NB4 (cell line): ENCODE measurements around the gene PRELID3B.
A peak's percentile ranks its signal among the peaks of the same experiment; 100 is the strongest.
"Not testable (repeated sequence)": the region's sequence is repeated elsewhere in the genome, so short reads cannot be mapped to it uniquely, and the experiment has no call there.

Experiments used
- DNase-seq: peaks from one replicate; pipeline ENCODE4 v3.0.0; 2010; ENCODE audit warnings: low read depth
- H3K4me3 ChIP-seq: one replicate; pipeline ENCODE4 v1.5.1; 2011; ENCODE audit warnings: mild to moderate bottlenecking, low read depth, low read length, moderate library complexity
- CTCF ChIP-seq: IDR thresholded peaks from one replicate; pipeline ENCODE4 v1.5.1; 2012; ENCODE audit warnings: low read depth, low read length
- MAX ChIP-seq: IDR thresholded peaks from 2 replicates; pipeline ENCODE4 v1.6.1; 2011; ENCODE audit warnings: low read depth, low read length
- MYC ChIP-seq: IDR thresholded peaks from 2 replicates; pipeline ENCODE4 v1.6.1; 2011; ENCODE audit warnings: low read depth, low read length
- POLR2A ChIP-seq: IDR thresholded peaks from 2 replicates; pipeline ENCODE4 v1.6.1; 2011; ENCODE audit warnings: mild to moderate bottlenecking; ENCODE audit not compliant: insufficient read length; ENCODE audit errors: extremely low read depth

The PRELID3B gene

GRCh38 chr20:59047938-59048680 is 5.5 kb upstream of the PRELID3B start:
- no peak for TF ChIP-seq MAX
- no peak for TF ChIP-seq POLR2A
- no peak overlapping the region for H3K4me3 ChIP-seq
- no peak for DNase-seq

GRCh38 chr20:59046862-59047261 is 4.3 kb upstream of the PRELID3B start:
- TF ChIP-seq MAX (no peak), CTCF (no peak), POLR2A (no peak), MYC (no peak)
- no peak for DNase-seq
- no peak overlapping the region for H3K4me3 ChIP-seq

GRCh38 chr20:59044796-59045195 is 2.2 kb upstream of the PRELID3B start:
- DNase-seq = no peak
- no peak overlapping the region for H3K4me3 ChIP-seq
- TF ChIP-seq MYC (no peak), MAX (no peak), CTCF (no peak), POLR2A (no peak)

- TF ChIP-seq MYC (no peak), CTCF (no peak), POLR2A (no peak), MAX (no peak)
- no peak for DNase-seq
- H3K4me3 ChIP-seq = no peak overlapping the region
These were observed 1.7 kb upstream of the PRELID3B start for GRCh38 chr20:59044295-59044694.

DNA sequence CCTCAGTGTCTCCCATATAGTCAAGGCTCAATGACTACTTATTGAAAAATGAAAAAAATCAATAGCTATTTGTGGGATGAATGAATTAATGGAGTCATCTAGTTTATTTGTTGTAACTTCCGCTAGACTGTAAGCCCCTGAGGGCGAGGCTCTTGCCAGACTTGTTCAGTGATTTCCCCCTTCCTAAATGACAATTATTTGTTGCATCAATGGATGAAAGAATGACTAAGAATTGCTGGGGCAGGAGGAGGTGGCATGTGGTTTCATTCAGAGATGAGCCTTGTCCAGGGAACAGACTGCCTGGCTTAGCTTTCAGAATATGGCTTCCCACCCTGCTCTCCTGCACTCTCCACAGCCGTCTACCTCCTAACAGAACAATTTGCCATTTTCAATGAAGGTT is 1.1 kb upstream of the PRELID3B start:
- peak; percentile 25 for DNase-seq
- no peak for TF ChIP-seq MYC
- TF ChIP-seq MAX = no peak
- TF ChIP-seq POLR2A = no peak
- no peak for TF ChIP-seq CTCF
- H3K4me3 ChIP-seq = no peak overlapping the region

DNA sequence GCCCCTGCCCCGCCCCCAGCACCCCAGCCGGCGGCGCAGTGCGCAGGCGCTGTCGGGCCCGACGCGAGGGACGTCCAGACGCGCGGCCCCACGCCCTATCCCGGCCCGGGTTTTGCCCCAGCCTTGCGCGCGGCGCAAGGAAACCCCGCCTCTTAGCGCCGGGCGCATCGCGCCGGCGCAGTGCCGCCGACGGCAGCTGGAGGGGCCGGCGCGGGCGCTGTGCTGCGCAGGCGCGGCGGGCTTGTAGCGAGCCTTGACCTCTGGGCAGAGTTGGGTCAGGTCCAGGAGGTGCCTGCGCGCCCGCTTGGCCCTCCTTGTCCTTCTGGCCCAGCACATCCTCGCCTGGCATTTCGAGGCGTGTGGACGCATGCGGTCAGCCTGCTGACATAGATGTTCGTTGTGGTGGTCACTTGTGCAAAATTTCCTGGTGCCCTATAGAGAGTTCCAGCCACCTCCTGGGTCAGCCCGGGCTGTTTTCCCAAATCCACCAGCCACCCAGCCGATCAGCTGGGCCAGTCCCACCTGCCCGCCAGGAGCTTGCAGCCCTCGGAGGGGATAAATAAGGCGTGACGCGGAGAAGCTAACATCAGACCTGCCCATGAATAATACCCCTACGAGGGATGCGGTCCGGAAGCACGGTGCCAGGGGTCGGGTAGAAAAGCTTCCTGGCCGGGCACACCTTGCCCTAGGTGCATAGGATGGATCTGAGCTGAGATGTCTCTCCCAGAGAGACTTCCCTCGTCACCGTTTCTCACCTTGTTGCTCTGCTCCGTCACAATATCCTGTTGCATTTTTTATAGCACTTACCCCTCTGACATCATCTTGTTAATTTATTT is 428 bp upstream of the PRELID3B start:
- peak; percentile 92 for DNase-seq
- peak overlapping the region; percentile 95 for H3K4me3 ChIP-seq
- TF ChIP-seq CTCF (no peak), MAX (no peak), POLR2A (peak; percentile 8), MYC (no peak)

- not testable (repeated sequence) for DNase-seq
- H3K4me3 ChIP-seq = peak overlapping the region; percentile 95
These were observed 1.1 kb downstream of the PRELID3B start for GRCh38 chr20:59041487-59041886.
